ENCODE results near the gene ZNF462.

DNA sequence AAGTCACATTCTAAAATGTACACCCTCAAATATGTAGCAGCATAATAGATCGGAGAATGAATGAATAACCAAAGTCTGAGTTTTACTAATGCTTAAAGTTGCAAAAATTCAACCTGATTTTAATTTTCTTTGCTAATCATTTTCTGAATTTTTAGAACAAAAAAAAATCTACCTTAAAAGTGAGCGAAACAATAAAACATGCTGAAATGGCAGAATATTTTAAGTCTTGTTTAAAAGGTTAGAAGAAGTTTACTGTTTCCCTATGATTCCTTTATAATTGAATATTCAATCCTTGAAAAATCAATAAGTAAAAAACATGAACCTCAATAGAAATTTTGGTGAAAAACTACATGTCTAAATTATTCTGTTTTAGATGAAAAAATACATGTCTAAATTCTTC lies 27.1 kb upstream of the ZNF462 start:
- TF ChIP-seq ZNF274 (IDR thresholded peaks at IDR 0.05; ENCODE audit: low read depth, low read length) (no peak), YY1 (IDR thresholded peaks at IDR 0.05; ENCODE audit: insufficient read depth, insufficient read length) (no peak), SUZ12 (IDR thresholded peaks at IDR 0.05; ENCODE audit: extremely low read depth, insufficient read depth, insufficient read length) (no peak)
